Naive B cell (primary cell): ENCODE measurements around the gene DDX39B. TPM values are rescaled to one million over a fixed set of nuclear protein-coding genes. Genes with fewer than 3 reads are reported as not detected.
"Not testable (repeated sequence)": the region's sequence is repeated elsewhere in the genome, so short reads cannot be mapped to it uniquely, and the experiment has no call there.

Experiments
- ATAC-seq, 2 donors: fragments of 150-1000 bp; cut with Tn5 transposase; 2 replicates each; pipeline ENCODE4 v1.10.0; 2021; ENCODE audit warnings: low read depth in 2 of 2, mild to moderate bottlenecking in 2 of 2, moderate library complexity in 2 of 2
- DNase-seq: peaks from one replicate; pipeline ENCODE4 v3.0.0; 2022
- H3K27ac Mint-ChIP-seq, 6 donors: one replicate each; pipeline ENCODE4 v1.8.0; 2020 to 2022; ENCODE audit warnings: mild to moderate bottlenecking in 6 of 6, mixed read lengths in 6 of 6, moderate library complexity in 5 of 6, inconsistent platforms in 2 of 6
- H3K27me3 Mint-ChIP-seq, 3 donors: one replicate each; pipeline ENCODE4 v1.8.0; 2021 to 2022; ENCODE audit warnings: mixed read lengths in 3 of 3, mild to moderate bottlenecking in 1 of 3
- H3K36me3 Mint-ChIP-seq, 2 donors: one replicate each; pipeline ENCODE4 v1.8.0; 2020 to 2022; ENCODE audit warnings: mixed read lengths in 2 of 2, inconsistent platforms in 1 of 2, mild to moderate bottlenecking in 1 of 2
- H3K4me1 Mint-ChIP-seq, 3 donors: one replicate each; pipeline ENCODE4 v1.8.0; 2020 to 2022; ENCODE audit warnings: mixed read lengths in 3 of 3, inconsistent platforms in 1 of 3, mild to moderate bottlenecking in 1 of 3, moderate library complexity in 1 of 3
- H3K4me3 Mint-ChIP-seq, 8 donors: one replicate each; pipeline ENCODE4 v1.8.0; 2020 to 2022; ENCODE audit warnings: mild to moderate bottlenecking in 8 of 8, mixed read lengths in 8 of 8, moderate library complexity in 8 of 8, inconsistent platforms in 2 of 8
- H3K9me3 Mint-ChIP-seq, 7 donors: one replicate each; pipeline ENCODE4 v1.8.0; 2020 to 2022; ENCODE audit warnings: mixed read lengths in 7 of 7, mild to moderate bottlenecking in 5 of 7, inconsistent platforms in 2 of 7, moderate library complexity in 1 of 7
- polyA plus RNA-seq, 6 donors: library from polyadenylated mRNA; unstranded; fragments of 300-500 nt; fragmentation: Illumina TruSeq; gene quantifications; one replicate each; pipeline ENCODE4 v1.2.3, GENCODE V29; 2021; ENCODE audit warnings: low read depth in 6 of 6

Gene DDX39B
- 100 to 1,000 TPM in 1 of 6 donors, 10 to 100 TPM in 5; 41.6 to 117 (median 74.5) TPM for polyA plus RNA-seq

DNA sequence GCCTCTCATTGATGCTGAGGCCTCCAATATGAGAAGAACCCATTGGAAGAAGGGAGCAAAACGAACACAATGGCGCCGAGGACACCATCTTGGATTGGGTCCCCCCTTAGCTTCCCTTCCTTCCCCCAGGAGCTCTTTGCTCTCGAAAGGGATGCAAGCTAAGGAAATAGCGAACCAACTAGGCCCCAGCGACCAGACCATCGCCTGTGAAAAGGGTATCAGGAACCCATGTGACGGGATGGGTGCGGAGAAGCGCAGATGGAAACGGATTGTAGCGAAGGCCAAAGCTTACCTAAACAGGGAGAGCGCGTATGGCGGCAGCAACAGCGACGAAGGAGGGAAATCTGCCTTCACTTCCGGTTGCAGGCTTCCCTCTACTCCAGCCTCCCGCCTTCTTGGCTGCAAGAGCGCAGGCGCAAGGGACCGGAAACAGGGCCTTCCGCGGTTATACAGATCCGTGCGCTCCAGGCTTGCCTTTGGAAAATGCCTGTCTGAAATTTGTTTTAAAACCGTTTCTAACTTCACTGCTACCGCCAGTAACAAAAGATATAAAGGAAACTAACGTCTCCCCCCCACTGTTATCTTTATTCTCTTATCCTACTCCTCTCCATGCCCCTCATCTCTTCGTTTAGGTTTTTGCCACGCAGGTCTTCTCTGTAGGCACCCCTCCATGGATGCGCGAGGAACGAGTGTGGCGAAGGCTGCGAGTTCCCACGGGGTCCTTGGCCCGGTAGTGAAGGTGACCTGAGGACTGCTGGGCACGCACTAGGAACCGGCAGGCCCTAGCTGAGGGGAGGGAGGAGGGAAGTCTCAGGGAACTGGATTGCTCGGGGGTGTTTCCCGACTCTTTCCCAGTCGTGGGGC, at the start of gene DDX39B:
Gene DDX39B, minus strand, starts transcription at position 346 of the 864 bp plus-strand sequence. CDS start 1,471 bp downstream, outside the sequence.
- DNase-seq (peak; percentile 91), ATAC-seq (peak; percentile 73 to 75)
- H3K36me3 Mint-ChIP-seq = peaks cover 10 to 22% of the 10 kb centered on the region in 2 donors
- H3K27me3 Mint-ChIP-seq = no peaks in the 10 kb centered on the region
- peak within 1 kb of the TSS; percentile 90 to 100 (median 99) for H3K4me3 Mint-ChIP-seq
- H3K27ac Mint-ChIP-seq = peak within 1 kb of the TSS; percentile 97 to 100 (median 100)
- peaks cover 42 to 53% (median 45%) of the 10 kb centered on the region in 3 donors for H3K4me1 Mint-ChIP-seq
- no peaks in the 10 kb centered on the region for H3K9me3 Mint-ChIP-seq

DNA sequence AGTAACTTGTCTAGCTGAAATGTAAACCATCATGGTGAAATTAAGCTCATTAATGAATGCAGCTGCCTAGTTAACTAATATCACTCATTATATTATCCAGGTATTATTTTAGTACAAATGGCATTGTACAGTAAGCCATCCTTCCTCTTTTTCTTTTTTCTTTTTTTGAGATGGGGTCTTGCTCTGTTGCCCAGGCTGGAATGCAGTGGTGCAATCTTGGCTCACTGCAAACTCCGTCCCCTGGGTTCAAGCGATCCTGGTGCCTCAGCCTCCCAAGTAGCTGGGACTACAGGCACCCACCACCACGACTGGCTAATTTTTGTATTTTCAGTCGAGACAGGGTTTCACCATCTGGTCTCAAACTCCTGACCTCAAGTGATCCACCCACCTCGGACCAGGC, 48.9 kb upstream of the DDX39B start:
- ATAC-seq, H3K36me3 Mint-ChIP-seq, H3K27me3 Mint-ChIP-seq, DNase-seq, H3K9me3 Mint-ChIP-seq: not testable (repeated sequence)
- Mint-ChIP-seq H3K27ac (peak overlapping the region in 2 of 6 donors; percentile 36 to 75), H3K4me3 (peak overlapping the region in 3 of 8 donors; percentile 36 to 65 (median 64)), H3K4me1 (peaks cover 55 to 95% (median 72%) of the 10 kb centered on the region in 3 donors)

DNA sequence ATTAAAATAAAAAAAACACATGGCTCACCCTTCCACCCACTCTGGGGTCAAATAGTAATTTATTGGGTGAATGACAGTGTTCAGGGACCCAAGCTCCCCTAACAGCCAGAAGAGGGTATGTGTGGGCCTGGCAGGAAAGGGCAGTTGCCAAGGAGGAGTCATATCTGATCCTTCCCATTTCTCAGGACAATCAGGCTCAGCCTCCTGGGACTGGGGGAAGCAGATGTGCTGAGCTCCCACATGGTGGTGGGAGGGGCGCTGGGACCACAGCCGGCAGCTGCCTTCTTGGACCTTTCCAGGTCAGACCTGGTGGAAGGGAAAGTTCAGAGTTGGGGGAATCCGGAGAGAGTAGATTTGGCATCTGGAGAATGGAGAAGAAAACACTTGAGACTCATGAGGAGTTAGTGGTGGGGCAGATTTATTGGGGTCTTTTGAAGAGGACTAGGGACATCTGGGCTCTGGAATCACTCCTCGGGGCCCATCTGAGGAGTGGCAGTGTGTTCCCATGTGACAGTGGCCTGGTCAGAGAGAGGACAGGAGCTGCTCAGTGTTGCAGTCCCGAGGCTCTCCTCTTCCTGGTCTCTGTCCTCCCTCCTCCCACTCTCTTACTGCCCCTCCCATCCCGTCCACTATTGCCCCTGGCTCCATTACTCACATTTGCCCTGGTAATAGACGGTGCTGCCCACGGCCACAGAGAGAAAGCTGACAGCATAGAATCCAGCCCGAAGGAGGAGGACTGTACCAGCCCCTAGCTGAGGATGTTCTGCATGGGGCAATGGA, 47.3 kb upstream of the DDX39B start:
- peak overlapping the region in 7 of 8 donors; percentile 7 to 81 (median 68) for H3K4me3 Mint-ChIP-seq
- no peaks in the 10 kb centered on the region for H3K9me3 Mint-ChIP-seq

DNA sequence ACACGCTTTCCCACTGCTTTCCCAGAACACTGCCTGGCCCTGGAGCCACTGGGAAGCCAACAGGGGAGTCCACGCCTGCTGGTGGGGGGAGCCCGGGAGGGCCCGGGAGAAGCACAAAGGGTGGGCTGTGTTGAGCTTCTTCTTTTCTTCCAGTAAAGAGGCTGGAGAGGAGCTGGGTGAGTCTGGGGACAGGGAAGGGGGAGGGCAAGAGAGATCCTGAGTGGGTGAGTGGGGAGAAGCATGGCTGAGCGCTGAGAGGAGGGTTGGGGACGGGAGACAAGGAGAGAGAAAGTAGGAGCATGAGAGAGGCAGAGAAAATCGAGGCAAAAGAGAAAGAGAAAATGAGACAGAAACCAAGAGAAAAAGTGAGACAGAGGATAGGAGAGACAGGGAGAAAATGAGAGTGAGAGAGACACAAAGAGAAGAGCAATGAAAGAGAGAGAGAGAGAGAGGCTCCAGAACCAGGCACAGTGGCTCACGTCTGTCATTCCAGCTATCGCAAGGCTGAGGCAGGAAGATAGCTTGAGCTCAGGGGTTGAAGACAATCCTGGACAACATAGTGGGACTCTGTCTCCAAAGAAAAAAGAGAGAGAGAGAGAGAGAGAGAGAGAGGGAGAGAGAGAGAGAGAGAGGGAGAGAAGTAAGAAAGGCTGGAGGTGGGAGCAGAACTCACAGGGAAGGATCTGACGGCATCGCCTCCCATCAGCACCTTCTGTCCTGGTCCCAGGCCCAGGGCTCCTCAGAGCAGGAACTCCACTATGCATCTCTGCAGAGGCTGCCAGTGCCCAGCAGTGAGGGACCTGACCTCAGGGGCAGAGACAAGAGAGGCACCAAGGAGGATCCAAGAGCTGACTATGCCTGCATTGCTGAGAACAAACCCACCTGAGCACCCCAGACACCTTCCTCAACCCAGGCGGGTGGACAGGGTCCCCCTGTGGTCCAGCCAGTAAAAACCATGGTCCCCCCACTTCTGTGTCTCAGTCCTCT, 46.3 kb upstream of the DDX39B start:
- DNase-seq = peak; percentile 33
- H3K27ac Mint-ChIP-seq = peak overlapping the region; percentile 72 to 97 (median 95)
- no peak for ATAC-seq
- H3K9me3 Mint-ChIP-seq = no peaks in the 10 kb centered on the region
- peak overlapping the region; percentile 68 to 99 (median 90) for H3K4me3 Mint-ChIP-seq
- peaks cover 5 to 8% of the 10 kb centered on the region in 2 donors for H3K36me3 Mint-ChIP-seq
- no peaks in the 10 kb centered on the region for H3K27me3 Mint-ChIP-seq
- peaks cover 62 to 98% (median 66%) of the 10 kb centered on the region in 3 donors for H3K4me1 Mint-ChIP-seq

More for the DNA sequence above, 47.3 kb upstream of the DDX39B start:
- Mint-ChIP-seq H3K27ac (peak overlapping the region in 4 of 6 donors; percentile 57 to 96 (median 85)), H3K27me3 (no peaks in the 10 kb centered on the region), H3K36me3 (peaks cover 5 to 8% of the 10 kb centered on the region in 2 donors), H3K4me1 (peaks cover 63 to 98% (median 73%) of the 10 kb centered on the region in 3 donors)
- no peak for DNase-seq
- ATAC-seq = no peak

DNA sequence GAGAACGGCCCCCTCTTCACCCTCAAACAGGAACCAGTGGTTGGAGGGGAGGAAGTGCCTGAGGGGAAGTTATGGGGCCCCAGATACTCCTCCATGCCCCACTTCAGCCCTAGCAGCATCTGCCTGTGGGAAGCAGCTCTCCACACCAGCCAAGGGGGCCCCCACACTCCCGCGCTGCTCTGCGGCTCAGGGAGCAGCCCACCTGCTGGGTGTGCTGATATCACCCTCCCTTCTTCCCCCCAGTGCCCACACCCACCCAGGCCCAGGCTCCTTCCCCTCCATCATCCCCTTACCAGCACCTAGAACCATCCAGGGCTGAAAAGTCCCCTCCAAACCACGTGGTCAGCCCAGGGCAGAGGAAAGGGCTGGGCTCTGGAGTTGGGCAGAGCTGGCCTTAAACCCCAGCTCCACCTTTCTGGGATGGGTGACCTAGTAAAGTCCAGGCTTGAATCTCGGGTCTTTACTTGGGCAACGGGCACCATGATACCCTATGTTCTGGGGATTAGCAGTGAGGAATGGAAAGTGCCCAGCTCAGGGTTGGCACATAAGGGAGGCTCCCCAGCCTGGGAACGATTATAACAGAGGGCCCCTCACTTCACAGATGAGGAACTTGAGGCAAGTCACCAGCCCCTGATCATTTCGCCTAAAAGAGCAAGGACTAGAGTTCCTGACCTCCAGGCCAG, 44.9 kb upstream of the DDX39B start:
- ATAC-seq = peak; percentile 80 to 81
- Mint-ChIP-seq H3K9me3 (no peaks in the 10 kb centered on the region), H3K4me3 (peak overlapping the region; percentile 68 to 100 (median 91)), H3K27ac (peak overlapping the region; percentile 91 to 99 (median 97)), H3K36me3 (peaks cover 5 to 13% of the 10 kb centered on the region in 2 donors), H3K4me1 (peaks cover 62 to 96% (median 63%) of the 10 kb centered on the region in 3 donors), H3K27me3 (no peaks in the 10 kb centered on the region)
- DNase-seq = peak; percentile 82

DNA sequence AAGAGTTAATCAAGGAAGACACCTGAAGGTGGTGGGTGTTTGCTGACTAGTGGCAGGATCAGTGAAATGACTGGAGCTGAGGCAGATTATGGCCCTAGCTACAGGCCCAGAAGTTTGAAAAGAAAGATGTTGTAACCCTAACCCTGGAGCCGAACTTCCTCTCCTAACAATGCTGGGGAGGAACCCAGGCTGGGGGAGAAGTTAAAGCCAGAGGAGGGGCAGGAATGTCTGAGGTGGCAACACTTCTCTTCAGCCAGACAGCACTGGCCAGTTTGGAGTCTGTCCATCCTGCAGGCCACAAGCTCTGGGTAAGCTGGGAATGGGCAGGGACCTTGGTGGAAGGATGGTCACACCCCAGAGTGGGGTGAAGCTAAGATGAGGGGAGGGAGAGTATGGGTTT, 44.2 kb upstream of the DDX39B start, which contains the start of gene LST1:
Gene LST1, plus strand, starts transcription at position 270 of the 400 bp plus-strand sequence. CDS start 1,023 bp downstream, outside the sequence.
- peaks cover 65 to 89% (median 71%) of the 10 kb centered on the region in 3 donors for H3K4me1 Mint-ChIP-seq
- DNase-seq (no peak), ATAC-seq (no peak)

DNA sequence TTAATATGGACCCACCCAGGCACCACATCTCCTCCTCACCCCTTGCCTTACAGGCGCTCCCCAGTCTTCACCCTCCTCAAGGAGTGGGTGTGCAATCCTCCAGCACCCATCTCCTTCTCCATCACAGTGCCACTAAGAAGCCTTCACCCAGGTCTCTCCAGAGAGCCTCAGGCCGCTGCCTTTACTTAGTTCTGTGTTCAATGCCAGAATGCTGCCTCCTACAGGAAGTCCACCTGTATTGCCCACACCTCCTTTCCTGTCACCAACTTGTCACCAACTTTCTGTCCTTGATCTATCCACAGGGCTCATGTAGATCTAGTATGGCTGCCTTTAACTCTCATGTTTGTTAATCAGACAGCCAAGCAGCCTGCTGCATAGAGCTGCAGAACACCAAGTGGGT, 43.7 kb upstream of the DDX39B start:
- Mint-ChIP-seq H3K36me3 (peaks cover 11 to 25% of the 10 kb centered on the region in 2 donors), H3K27me3 (no peaks in the 10 kb centered on the region), H3K27ac (peak overlapping the region; percentile 94 to 99 (median 97)), H3K9me3 (no peaks in the 10 kb centered on the region), H3K4me3 (peak overlapping the region; percentile 68 to 100 (median 90)), H3K4me1 (peaks cover 67 to 84% (median 71%) of the 10 kb centered on the region in 3 donors)
- ATAC-seq (no peak), DNase-seq (peak; percentile 16)

More for the DNA sequence above, 44.2 kb upstream of the DDX39B start, which contains the start of gene LST1:
- Mint-ChIP-seq H3K9me3 (no peaks in the 10 kb centered on the region), H3K36me3 (peaks cover 10 to 20% of the 10 kb centered on the region in 2 donors), H3K4me3 (peak within 1 kb of the TSS; percentile 68 to 100 (median 91)), H3K27me3 (no peaks in the 10 kb centered on the region), H3K27ac (peak within 1 kb of the TSS; percentile 94 to 99 (median 97))

DNA sequence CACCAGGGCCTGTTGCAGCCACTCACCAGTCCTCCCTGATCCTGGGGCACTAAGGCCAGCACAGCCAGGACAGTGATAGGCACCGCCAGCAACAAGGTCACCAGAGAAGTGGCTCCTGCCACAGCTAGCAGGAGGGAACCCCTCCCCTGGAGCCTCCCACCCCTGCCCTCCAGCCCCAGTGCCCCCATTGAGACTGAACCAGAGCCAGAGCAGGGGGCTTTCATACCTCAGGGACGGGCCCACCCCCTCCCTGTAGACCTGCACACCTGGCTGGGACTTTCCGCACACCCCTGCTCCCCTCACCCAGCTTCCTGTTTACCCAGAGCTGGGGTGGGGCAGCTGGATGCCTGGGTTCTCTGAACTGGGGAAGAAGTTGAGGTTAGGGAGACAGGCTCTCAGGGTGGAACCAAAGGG, 40.4 kb upstream of the DDX39B start, which contains the start of gene LTB:
Gene LTB, minus strand, starts transcription at position 195 of the 414 bp plus-strand sequence. Its CDS starts 7 bp downstream, at position 188.
- Mint-ChIP-seq H3K4me3 (peak within 1 kb of the TSS; percentile 94 to 100 (median 99)), H3K27ac (peak within 1 kb of the TSS; percentile 96 to 99 (median 98)), H3K4me1 (peaks cover 71 to 84% (median 74%) of the 10 kb centered on the region in 3 donors), H3K9me3 (no peaks in the 10 kb centered on the region), H3K36me3 (peaks cover 6 to 26% of the 10 kb centered on the region in 2 donors), H3K27me3 (no peaks in the 10 kb centered on the region)
- ATAC-seq = peak; percentile 60
- DNase-seq = peak; percentile 79

DNA sequence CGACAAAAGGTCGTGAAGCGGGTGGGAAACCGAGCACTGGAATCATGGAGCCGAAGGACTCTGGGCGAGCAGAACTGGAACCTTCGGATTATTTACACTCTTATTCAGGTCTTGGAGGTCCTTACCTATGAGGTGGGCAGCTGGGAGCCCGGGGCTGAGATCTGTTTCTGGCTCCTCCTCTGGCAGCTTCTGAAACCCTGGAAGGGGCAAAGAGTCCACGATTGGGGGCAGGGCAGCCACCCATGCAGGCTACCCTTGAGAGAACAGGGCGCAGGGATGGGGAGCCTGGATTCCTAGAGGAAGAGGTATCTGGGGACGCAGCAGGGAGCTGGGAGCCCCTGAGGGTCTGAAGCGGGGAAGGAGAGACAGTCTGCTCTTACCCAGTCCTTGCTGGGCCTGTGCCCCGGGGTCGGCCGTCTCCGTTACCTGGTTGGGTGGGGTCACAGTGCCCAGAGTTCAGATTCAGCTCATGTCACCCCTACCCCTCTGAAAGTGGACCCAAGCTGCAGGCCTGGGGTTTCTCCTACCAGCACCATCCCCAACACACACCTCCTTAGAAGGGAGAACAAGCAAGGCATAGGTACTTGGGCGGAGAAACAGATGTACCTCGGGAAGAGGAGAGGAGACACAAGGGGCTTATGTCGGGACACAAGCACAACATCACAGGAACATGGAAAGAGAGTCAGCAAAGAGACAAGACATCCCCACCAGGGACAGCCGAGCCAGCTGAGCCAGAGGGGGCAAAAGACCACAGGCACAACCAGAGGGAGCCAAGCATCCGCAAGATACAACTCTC, 39.8 kb upstream of the DDX39B start:
- ATAC-seq (no peak), DNase-seq (no peak)
- peaks cover 6 to 26% of the 10 kb centered on the region in 2 donors for H3K36me3 Mint-ChIP-seq

DNA sequence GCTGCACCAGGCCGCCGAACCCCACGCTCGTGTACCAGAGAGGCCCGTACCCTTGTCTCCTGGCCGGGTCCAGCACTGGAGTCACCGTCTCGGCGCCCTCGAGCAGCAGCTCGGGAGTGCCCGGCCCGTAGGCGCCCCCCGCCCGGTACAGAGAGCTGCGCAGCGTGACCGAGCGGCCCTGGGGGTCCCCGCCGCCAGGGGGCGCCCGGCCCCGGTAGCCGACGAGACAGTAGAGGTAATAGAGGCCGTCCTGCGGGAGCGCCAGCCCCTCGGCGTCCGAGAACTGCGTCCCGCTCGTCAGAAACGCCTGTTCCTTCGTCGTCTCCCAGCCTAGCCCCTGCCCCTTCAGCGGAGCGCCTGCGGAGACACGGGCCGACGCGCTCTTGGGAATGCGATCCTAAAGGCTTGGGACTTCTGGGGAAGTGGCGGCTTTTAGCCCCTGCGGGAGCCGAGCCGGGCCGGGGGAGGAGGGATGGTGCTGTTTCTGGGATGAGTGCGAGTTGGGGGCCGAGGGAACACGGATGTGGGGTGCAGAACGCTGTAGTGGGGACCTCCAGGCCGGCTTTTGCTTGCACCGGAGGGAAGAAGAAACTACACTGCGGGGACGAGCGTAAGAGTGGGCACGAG, 39.1 kb upstream of the DDX39B start:
- Mint-ChIP-seq H3K4me3 (peak overlapping the region; percentile 94 to 100 (median 99)), H3K4me1 (peaks cover 71 to 84% (median 74%) of the 10 kb centered on the region in 3 donors), H3K27ac (peak overlapping the region; percentile 96 to 99 (median 98)), H3K27me3 (no peaks in the 10 kb centered on the region), H3K9me3 (no peaks in the 10 kb centered on the region), H3K36me3 (peaks cover 6 to 26% of the 10 kb centered on the region in 2 donors)
- peak; percentile 86 for DNase-seq
- peak; percentile 75 for ATAC-seq

More for the DNA sequence above, 39.8 kb upstream of the DDX39B start:
- no peaks in the 10 kb centered on the region for H3K27me3 Mint-ChIP-seq
- H3K27ac Mint-ChIP-seq = peak overlapping the region; percentile 96 to 99 (median 98)
- no peaks in the 10 kb centered on the region for H3K9me3 Mint-ChIP-seq
- H3K4me1 Mint-ChIP-seq = peaks cover 71 to 84% (median 74%) of the 10 kb centered on the region in 3 donors
- peak overlapping the region; percentile 94 to 100 (median 99) for H3K4me3 Mint-ChIP-seq
